HepG2 (cell line): ENCODE data around the gene MYO7B. TPM values are rescaled to one million over a fixed set of nuclear protein-coding genes. Genes with fewer than 3 reads are reported as not detected.

ENCODE experiments used
- CEBPB ChIP-seq: IDR thresholded peaks from 2 replicates; pipeline ENCODE4 v1.6.1; 2011; ENCODE audit warnings: low read depth, low read length, improper control_type of control experiment, borderline replicate concordance
- DR1 ChIP-seq: sonication (generic); formaldehyde crosslinking; IDR thresholded peaks from 2 replicates; pipeline ENCODE4 v1.8.0; 2021; ENCODE audit warnings: mild to moderate bottlenecking, missing genetic modification reagents, inconsistent platforms
- KAT8 ChIP-seq: IDR thresholded peaks from 2 replicates; pipeline ENCODE4 v1.6.1; 2016; ENCODE audit warnings: missing genetic modification reagents, missing compliant biosample characterization
- NAIF1 ChIP-seq: sonication (generic); formaldehyde crosslinking; IDR thresholded peaks from 2 replicates; pipeline ENCODE4 v1.5.0; 2020; ENCODE audit warnings: mild to moderate bottlenecking, missing genetic modification reagents, borderline replicate concordance
- RBM39 ChIP-seq: fragments of 200-400 bp; formaldehyde crosslinking; IDR thresholded peaks from one replicate; pipeline ENCODE4 v1.6.1; 2018; ENCODE audit warnings: antibody characterized with exemption, mild to moderate bottlenecking, low read depth, low read length; ENCODE audit not compliant: poor library complexity, severe bottlenecking
- REPIN1 ChIP-seq: sonication (generic); formaldehyde crosslinking; IDR thresholded peaks from 2 replicates; pipeline ENCODE4 v1.8.0; 2022; ENCODE audit warnings: missing genetic modification reagents, low read depth, mild to moderate bottlenecking, borderline replicate concordance
- TP53 ChIP-seq: sonication (generic); formaldehyde crosslinking; conservative IDR thresholded peaks from 2 replicates; pipeline ENCODE4 v1.4.0; 2020; ENCODE audit warnings: missing genetic modification reagents
- U2AF2 ChIP-seq: fragments of 200-400 bp; formaldehyde crosslinking; IDR thresholded peaks from 2 replicates; pipeline ENCODE4 v1.6.1; 2017; ENCODE audit warnings: low read depth, mild to moderate bottlenecking, low read length
- ZNF251 ChIP-seq: sonication (generic); formaldehyde crosslinking; IDR thresholded peaks from 2 replicates; pipeline ENCODE4 v1.9.0; 2021; ENCODE audit warnings: mild to moderate bottlenecking, missing genetic modification reagents
- ZNF256 ChIP-seq: sonication (generic); formaldehyde crosslinking; conservative IDR thresholded peaks from 2 replicates; pipeline ENCODE4 v1.4.0; 2020; ENCODE audit warnings: missing genetic modification reagents
- ZNF274 ChIP-seq: sonication (generic); formaldehyde crosslinking; IDR thresholded peaks from 2 replicates; pipeline ENCODE4 v1.5.1; 2020; ENCODE audit warnings: mild to moderate bottlenecking, missing genetic modification reagents
- ZNF350 ChIP-seq: sonication (generic); formaldehyde crosslinking; IDR thresholded peaks from 2 replicates; pipeline ENCODE4 v1.4.0; 2020; ENCODE audit warnings: mild to moderate bottlenecking, low read depth, missing genetic modification reagents, borderline replicate concordance
- ZNF569 ChIP-seq: sonication (generic); formaldehyde crosslinking; IDR thresholded peaks from 2 replicates; pipeline ENCODE4 v1.5.0; 2020; ENCODE audit warnings: mild to moderate bottlenecking, missing genetic modification reagents, moderate library complexity, borderline replicate concordance
- ZNF614 ChIP-seq: IDR thresholded peaks from 2 replicates; pipeline ENCODE4 v1.6.1; 2018; ENCODE audit warnings: missing biosample characterization, missing genetic modification reagents, inconsistent platforms, borderline replicate concordance
- ZNF747 ChIP-seq: sonication (generic); formaldehyde crosslinking; IDR thresholded peaks from 2 replicates; pipeline ENCODE4 v1.8.1; 2023; ENCODE audit warnings: missing genetic modification reagents, mild to moderate bottlenecking, borderline replicate concordance
- ZNF775 ChIP-seq: sonication (generic); formaldehyde crosslinking; IDR thresholded peaks from 2 replicates; pipeline ENCODE4 v1.4.0; 2020; ENCODE audit warnings: missing genetic modification reagents, mild to moderate bottlenecking, moderate library complexity, borderline replicate concordance
- ZNF891 ChIP-seq: sonication (generic); formaldehyde crosslinking; IDR thresholded peaks from 2 replicates; pipeline ENCODE4 v1.5.0; 2020; ENCODE audit warnings: mild to moderate bottlenecking, missing genetic modification reagents
- polyA plus RNA-seq, 8 experiments: library from polyadenylated mRNA; depleted of rRNA in 3 of 8; stranded (reverse) in 7 of 8; unstranded in 1 of 8; fragments of >200 nt; fragmentation: Illumina TruSeq in 4 of 8; extraction: Trizol in 4 of 8; gene quantifications; 2 replicates each; pipeline versions ENCODE4 v1.2.1 to v1.2.3, GENCODE V29; 2011 to 2016; ENCODE audit warnings: low read depth in 4 of 8, missing spikeins in 1 of 8, mixed read lengths in 1 of 8; ENCODE audit not compliant: insufficient read depth in 1 of 8
- total RNA-seq, 5 experiments: library from RNA; depleted of rRNA; stranded (reverse); fragments of >200 nt; fragmentation: Illumina TruSeq; extraction: Trizol; gene quantifications; 2 replicates each; pipeline ENCODE4 v1.2.3, GENCODE V29; 2016; ENCODE audit warnings: low read depth in 1 of 5
- TF ChIP-seq, protein P1 (sequence below): sonication (generic); formaldehyde crosslinking; IDR thresholded peaks from 2 replicates; pipeline ENCODE4 v1.5.0; 2020; ENCODE audit warnings: missing genetic modification reagents
- TF ChIP-seq, protein P2 (sequence below): conservative IDR thresholded peaks from 2 replicates; pipeline ENCODE4 v1.6.1; 2018; ENCODE audit warnings: missing genetic modification reagents
- TF ChIP-seq, protein P3 (sequence below): sonication (generic); formaldehyde crosslinking; IDR thresholded peaks from 2 replicates; pipeline ENCODE4 v1.4.0; 2020; ENCODE audit warnings: missing genetic modification reagents
- TF ChIP-seq, protein P4 (sequence below): sonication (generic); formaldehyde crosslinking; IDR thresholded peaks from 2 replicates; pipeline ENCODE4 v1.8.1; 2022; ENCODE audit warnings: low read depth, mild to moderate bottlenecking, missing genetic modification reagents
- TF ChIP-seq, protein P5 (sequence below): sonication (generic); formaldehyde crosslinking; conservative IDR thresholded peaks from 2 replicates; pipeline ENCODE4 v1.4.0; 2020; ENCODE audit warnings: missing genetic modification reagents

Gene MYO7B
- total and polyA plus RNA-seq, 2 of the 13 experiments (the other 11 are each of a cell fraction or from before 2014, with no cell fraction given), result not detected

DNA sequence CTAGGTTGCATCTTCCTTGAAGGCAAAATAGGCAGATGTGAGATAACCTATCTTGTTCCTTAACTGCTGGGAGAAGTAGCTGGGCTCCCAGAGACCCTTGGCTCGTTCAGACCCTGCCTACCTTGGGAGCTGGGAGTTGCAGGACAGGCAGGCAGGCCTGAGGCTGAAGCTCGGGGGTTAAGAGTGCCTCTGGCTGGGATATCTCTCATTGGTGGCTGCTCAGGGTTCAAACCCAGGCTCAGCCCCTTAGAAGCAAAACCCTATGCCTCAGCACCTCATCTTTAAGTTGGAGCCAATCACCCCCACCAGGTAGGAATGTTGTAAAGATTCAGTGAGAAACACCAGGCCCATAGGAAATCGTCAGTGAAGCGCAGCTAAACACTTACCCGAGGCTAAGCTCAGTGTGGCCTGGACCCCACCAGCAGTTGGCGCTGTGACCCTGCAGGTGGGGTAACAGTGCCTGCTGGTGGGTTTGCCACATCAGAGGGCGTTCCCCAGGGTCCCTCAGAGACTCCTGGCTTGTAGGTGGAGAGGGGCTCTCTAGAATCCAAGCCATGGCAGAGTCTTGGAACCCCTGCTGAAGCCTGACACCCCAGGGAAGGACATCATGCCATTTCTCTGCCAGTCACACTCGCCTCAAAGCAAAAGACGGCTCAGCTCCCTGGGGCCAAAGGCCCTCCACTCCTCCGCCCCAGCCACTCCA is 55.9 kb downstream of the MYO7B start (continued):
- TF ChIP-seq, protein P1, sequence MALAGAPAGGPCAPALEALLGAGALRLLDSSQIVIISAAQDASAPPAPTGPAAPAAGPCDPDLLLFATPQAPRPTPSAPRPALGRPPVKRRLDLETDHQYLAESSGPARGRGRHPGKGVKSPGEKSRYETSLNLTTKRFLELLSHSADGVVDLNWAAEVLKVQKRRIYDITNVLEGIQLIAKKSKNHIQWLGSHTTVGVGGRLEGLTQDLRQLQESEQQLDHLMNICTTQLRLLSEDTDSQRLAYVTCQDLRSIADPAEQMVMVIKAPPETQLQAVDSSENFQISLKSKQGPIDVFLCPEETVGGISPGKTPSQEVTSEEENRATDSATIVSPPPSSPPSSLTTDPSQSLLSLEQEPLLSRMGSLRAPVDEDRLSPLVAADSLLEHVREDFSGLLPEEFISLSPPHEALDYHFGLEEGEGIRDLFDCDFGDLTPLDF (CRISPR knock-in tag), result no peak
- 0 out of 2 replicates have a peak, but pooled peaks have one; percentile 3 for TF ChIP-seq ZNF747
- TF ChIP-seq ZNF274 (CRISPR knock-in tag), result no peak
- TF ChIP-seq, protein P2, sequence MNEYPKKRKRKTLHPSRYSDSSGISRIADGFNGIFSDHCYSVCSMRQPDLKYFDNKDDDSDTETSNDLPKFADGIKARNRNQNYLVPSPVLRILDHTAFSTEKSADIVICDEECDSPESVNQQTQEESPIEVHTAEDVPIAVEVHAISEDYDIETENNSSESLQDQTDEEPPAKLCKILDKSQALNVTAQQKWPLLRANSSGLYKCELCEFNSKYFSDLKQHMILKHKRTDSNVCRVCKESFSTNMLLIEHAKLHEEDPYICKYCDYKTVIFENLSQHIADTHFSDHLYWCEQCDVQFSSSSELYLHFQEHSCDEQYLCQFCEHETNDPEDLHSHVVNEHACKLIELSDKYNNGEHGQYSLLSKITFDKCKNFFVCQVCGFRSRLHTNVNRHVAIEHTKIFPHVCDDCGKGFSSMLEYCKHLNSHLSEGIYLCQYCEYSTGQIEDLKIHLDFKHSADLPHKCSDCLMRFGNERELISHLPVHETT, result 0 out of 2 replicates have a peak, but pooled peaks have one; percentile 56
- TF ChIP-seq ZNF251 (CRISPR knock-in tag), result no peak
- no peak for TF ChIP-seq ZNF256 (CRISPR knock-in tag)
- TF ChIP-seq, protein P3, sequence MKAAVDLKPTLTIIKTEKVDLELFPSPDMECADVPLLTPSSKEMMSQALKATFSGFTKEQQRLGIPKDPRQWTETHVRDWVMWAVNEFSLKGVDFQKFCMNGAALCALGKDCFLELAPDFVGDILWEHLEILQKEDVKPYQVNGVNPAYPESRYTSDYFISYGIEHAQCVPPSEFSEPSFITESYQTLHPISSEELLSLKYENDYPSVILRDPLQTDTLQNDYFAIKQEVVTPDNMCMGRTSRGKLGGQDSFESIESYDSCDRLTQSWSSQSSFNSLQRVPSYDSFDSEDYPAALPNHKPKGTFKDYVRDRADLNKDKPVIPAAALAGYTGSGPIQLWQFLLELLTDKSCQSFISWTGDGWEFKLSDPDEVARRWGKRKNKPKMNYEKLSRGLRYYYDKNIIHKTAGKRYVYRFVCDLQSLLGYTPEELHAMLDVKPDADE (CRISPR knock-in tag), result no peak
- TF ChIP-seq U2AF2, result no peak
- 0 out of 2 replicates have a peak, but pooled peaks have one; percentile 43 for TF ChIP-seq REPIN1 (CRISPR knock-in tag)
- TF ChIP-seq CEBPB, result no peak; the same call in 1 of the 2 replicates
- 0 out of 2 replicates have a peak, but pooled peaks have one; percentile 26 for TF ChIP-seq TP53
- TF ChIP-seq KAT8 (CRISPR knock-in tag), result peak; percentile 60; the same call in 1 of the 2 replicates
- TF ChIP-seq ZNF775 (CRISPR knock-in tag), result no peak
- 0 out of 2 replicates have a peak, but pooled peaks have one; percentile 39 for TF ChIP-seq ZNF614
- TF ChIP-seq, protein P4, sequence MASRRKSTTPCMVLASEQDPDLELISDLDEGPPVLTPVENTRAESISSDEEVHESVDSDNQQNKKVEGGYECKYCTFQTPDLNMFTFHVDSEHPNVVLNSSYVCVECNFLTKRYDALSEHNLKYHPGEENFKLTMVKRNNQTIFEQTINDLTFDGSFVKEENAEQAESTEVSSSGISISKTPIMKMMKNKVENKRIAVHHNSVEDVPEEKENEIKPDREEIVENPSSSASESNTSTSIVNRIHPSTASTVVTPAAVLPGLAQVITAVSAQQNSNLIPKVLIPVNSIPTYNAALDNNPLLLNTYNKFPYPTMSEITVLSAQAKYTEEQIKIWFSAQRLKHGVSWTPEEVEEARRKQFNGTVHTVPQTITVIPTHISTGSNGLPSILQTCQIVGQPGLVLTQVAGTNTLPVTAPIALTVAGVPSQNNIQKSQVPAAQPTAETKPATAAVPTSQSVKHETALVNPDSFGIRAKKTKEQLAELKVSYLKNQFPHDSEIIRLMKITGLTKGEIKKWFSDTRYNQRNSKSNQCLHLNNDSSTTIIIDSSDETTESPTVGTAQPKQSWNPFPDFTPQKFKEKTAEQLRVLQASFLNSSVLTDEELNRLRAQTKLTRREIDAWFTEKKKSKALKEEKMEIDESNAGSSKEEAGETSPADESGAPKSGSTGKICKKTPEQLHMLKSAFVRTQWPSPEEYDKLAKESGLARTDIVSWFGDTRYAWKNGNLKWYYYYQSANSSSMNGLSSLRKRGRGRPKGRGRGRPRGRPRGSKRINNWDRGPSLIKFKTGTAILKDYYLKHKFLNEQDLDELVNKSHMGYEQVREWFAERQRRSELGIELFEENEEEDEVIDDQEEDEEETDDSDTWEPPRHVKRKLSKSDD, result no peak
- TF ChIP-seq, protein P5, sequence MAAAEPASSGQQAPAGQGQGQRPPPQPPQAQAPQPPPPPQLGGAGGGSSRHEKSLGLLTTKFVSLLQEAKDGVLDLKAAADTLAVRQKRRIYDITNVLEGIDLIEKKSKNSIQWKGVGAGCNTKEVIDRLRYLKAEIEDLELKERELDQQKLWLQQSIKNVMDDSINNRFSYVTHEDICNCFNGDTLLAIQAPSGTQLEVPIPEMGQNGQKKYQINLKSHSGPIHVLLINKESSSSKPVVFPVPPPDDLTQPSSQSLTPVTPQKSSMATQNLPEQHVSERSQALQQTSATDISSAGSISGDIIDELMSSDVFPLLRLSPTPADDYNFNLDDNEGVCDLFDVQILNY, result no peak
- TF ChIP-seq ZNF569 (CRISPR knock-in tag), result no peak
- TF ChIP-seq ZNF350 (CRISPR knock-in tag), result peak; percentile 35; the same call in 1 of the 2 replicates
- TF ChIP-seq ZNF891 (CRISPR knock-in tag), result peak; percentile 65; the same call in 1 of the 2 replicates
- TF ChIP-seq DR1 (CRISPR knock-in tag), result no peak
- TF ChIP-seq RBM39, result no peak
- TF ChIP-seq NAIF1 (CRISPR knock-in tag), result no peak
